ENCODE results near the gene S100A4. TPM values are rescaled to one million over a fixed set of nuclear protein-coding genes. Genes with fewer than 3 reads are reported as not detected.

Gene S100A4
- total RNA-seq, 1 donor from 2014 or later = 690 TPM

DNA sequence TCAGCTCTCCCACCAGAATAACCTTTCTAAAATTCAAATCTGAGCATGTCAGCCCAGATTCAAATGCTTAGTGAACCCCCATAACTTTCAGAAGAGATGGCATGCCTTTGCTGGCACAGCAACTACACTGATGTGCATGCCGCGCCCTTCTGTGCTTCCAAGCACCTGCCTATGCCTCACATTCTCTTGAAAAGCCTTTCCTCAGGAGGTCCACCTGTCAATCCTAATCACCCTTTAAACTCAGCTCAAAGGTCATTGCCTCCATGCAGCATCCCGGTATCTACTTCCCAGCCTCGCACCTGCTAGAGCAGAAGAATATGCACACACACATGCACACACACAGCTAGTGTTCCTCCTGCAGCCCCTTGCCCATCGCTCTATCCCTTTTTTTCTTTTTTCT, 25.3 kb upstream of the S100A4 start:
- intact Hi-C loops (cut with DNase I) = loop anchor here (5.0 kb wide), 2 partner anchors 91 to 201 kb away; no protein-coding TSS in a partner anchor
- Histone ChIP-seq H3K4me1 (peaks cover 14 to 32% of the 10 kb centered on the region in 2 donors), H3K36me3 (no peaks in the 10 kb centered on the region), H3K27me3 (no peaks in the 10 kb centered on the region), H3K9me3 (no peaks in the 10 kb centered on the region), H3K4me3 (no peak overlapping the region), H3K27ac (no peak overlapping the region)
- DNase-seq (ENCODE audit: low spot score in 2 of 2) = no peak
- TF ChIP-seq, protein P1, sequence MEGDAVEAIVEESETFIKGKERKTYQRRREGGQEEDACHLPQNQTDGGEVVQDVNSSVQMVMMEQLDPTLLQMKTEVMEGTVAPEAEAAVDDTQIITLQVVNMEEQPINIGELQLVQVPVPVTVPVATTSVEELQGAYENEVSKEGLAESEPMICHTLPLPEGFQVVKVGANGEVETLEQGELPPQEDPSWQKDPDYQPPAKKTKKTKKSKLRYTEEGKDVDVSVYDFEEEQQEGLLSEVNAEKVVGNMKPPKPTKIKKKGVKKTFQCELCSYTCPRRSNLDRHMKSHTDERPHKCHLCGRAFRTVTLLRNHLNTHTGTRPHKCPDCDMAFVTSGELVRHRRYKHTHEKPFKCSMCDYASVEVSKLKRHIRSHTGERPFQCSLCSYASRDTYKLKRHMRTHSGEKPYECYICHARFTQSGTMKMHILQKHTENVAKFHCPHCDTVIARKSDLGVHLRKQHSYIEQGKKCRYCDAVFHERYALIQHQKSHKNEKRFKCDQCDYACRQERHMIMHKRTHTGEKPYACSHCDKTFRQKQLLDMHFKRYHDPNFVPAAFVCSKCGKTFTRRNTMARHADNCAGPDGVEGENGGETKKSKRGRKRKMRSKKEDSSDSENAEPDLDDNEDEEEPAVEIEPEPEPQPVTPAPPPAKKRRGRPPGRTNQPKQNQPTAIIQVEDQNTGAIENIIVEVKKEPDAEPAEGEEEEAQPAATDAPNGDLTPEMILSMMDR (IDR thresholded peaks at IDR 0.05) = no peak

DNA sequence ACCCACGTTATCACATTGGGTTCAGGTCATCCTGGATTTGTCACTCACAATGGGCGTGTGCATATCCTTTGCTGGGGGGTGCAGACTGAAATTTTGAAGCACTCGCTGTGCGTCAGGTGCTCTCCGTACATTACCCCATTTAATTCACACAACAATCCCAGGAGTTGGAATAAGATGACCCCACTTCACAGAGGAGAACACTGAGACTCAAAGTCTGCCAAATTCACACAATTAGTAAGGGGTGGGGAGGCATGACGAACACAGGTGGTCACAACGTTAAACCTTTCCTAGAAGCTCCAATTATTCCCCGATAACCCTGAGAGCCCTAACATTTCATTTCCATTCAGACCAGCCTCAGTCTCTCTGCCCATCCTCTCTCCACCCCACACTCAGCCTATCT, 23.9 kb upstream of the S100A4 start:
- Histone ChIP-seq H3K27ac (no peak overlapping the region), H3K4me3 (no peak overlapping the region), H3K27me3 (no peaks in the 10 kb centered on the region), H3K4me1 (peaks cover 16 to 39% of the 10 kb centered on the region in 2 donors), H3K9me3 (no peaks in the 10 kb centered on the region), H3K36me3 (no peaks in the 10 kb centered on the region)
- intact Hi-C loops (cut with DNase I) = no loop called here
- DNase-seq (ENCODE audit: low spot score in 2 of 2) = no peak
- TF ChIP-seq, protein P1 (IDR thresholded peaks at IDR 0.05) = no peak

DNA sequence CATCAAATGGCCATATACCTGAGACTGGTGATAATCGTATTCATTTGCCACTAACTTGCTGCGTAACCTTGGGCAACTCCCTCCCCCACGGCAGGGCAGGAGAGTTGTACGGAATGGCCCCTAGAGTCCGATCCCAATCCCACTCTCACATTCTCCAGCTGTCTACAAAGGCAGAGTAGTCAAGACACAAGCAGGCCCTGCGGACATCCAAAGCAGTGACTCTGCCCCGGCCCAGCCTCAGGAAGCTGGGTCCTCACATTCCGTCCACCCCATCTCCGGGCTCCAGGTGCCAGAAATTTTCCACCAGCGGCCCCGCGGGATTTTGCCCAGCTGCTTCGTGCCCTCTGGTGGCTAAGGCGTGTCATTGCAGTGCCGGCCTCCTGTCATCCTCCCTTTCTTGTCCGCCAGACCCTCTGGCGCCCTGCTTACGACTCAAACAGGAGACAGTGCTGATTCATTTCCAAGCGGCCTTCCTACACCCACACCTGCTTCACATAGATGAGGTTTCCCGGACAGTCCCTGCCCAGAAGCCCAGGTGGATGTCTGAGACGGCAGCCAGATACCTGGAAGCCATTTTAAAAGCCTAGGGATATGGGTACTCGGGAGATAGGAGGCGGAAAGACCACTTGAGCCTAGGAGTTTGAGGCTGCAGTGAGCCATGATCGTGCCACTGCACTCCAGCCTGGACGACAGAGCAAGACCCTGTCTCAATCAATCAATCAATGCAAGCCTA, 22.9 kb upstream of the S100A4 start:
- Histone ChIP-seq H3K4me3 (peak overlapping the region; percentile 23 to 56), H3K4me1 (peaks cover 16 to 39% of the 10 kb centered on the region in 2 donors), H3K9me3 (no peaks in the 10 kb centered on the region), H3K27ac (peak overlapping the region; percentile 91 to 94), H3K36me3 (no peaks in the 10 kb centered on the region), H3K27me3 (no peaks in the 10 kb centered on the region)
- peak in 1 of 2 donors; percentile 94 for DNase-seq (ENCODE audit: low spot score in 2 of 2)
- TF ChIP-seq, protein P1 (IDR thresholded peaks at IDR 0.05) = peak; percentile 99
- intact Hi-C loops (cut with DNase I) = loop anchor here (1.0 kb wide), 3 partner anchors 35 to 216 kb away; no protein-coding TSS in a partner anchor

DNA sequence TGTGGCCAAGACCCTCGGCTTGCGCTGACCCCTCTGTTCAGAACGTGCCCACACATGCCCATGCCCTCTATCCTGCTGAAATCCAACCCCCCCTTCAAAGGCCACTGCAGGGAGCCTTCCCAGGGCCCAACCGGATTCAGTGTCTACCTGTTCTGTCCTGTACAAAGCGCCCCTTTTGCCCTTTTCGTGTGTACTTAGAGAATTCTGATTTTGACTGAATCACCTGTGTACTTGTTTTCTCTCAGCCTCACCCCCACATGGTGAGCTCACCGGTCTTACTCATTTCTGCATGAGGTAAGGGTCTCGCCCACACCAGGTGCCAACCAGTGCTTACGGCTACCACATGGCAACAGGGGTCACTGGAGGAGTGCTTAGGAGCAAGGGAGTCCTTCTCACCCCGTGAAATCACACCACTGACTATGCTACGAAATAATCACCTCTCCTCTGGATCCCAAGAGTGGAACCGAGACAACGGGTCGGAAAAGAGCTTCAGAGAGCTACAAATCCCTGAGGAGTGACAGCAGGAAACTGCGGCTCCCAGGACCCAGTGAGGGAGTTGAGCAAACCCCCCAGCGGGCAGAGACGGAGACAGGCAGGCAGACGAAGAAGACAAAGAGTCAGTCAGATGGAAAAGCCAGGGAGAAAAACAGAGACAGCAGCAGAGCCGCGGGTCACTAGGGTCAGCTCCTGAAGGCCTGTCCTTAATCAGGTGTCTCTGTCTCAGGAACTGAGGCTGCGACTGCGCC, 22.2 kb upstream of the S100A4 start:
- Histone ChIP-seq H3K27ac (peak overlapping the region; percentile 91 to 94), H3K4me3 (peak overlapping the region; percentile 23 to 56), H3K36me3 (no peaks in the 10 kb centered on the region), H3K9me3 (no peaks in the 10 kb centered on the region), H3K4me1 (peaks cover 16 to 35% of the 10 kb centered on the region in 2 donors), H3K27me3 (no peaks in the 10 kb centered on the region)
- intact Hi-C loops (cut with DNase I) = loop anchor here (1.0 kb wide), 3 partner anchors 34 to 215 kb away; no protein-coding TSS in a partner anchor
- DNase-seq (ENCODE audit: low spot score in 2 of 2) = no peak
- TF ChIP-seq, protein P1 (IDR thresholded peaks at IDR 0.05) = no peak

DNA sequence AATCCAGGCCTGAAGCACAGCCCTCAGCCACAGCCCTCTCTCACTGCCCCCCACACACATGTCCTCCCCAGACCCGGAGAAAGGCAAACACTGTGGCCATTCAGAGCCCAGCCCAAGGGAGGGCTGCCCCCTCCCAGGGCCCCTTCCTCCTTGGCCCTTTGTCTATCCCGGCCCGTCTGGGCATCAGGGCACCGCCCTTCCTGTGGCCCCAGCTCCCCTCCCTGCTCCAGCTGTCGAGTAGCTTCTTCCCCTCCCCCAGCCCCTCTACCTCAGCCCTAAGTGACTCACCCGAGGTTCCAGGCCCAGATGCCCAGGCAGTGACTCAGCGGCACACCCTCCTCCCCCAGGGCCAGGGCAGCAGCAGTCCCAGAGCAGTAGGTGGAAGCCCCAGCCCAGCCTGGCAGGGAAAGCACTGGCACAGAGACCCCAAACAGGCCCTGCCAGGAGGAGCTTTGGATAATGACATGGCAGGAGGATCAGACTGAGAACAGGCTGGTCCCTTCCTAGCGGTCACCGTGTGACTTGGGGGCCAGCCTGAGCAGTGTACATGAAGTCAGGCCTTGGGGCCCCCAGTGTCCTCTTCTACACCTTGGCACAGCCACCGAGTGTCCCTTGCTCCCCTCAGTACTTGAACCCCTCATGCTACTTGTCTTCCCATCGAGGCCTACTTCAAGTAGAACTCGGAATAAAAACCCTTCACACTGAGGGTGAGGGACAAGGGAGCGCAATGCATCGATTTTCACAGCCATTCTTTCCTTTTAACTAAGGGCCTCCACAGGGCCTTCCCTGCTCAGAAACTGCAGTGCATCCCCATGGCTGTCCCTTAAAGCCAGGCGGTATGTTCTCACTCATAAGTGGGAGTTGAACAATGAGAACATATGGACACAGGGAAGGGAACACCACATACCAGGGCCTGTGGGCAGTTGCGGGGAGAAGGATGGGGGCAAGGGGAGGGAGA, 21.1 kb upstream of the S100A4 start:
- Histone ChIP-seq H3K27me3 (no peaks in the 10 kb centered on the region), H3K36me3 (no peaks in the 10 kb centered on the region), H3K4me3 (peak overlapping the region in 1 of 2 donors; percentile 4), H3K27ac (peak overlapping the region; percentile 91 to 94), H3K9me3 (no peaks in the 10 kb centered on the region), H3K4me1 (peaks cover 16 to 30% of the 10 kb centered on the region in 2 donors)
- peak; percentile 97 to 99 for DNase-seq (ENCODE audit: low spot score in 2 of 2)
- TF ChIP-seq, protein P1 (IDR thresholded peaks at IDR 0.05) = no peak
- intact Hi-C loops (cut with DNase I) = loop anchor here (1.0 kb wide), 1 partner anchor 17 kb away; the partner anchor contains the start of gene S100A3

All from ascending aorta (tissue), 2 donors.